Kidney glomerular epithelial cell (primary cell): ENCODE data around the gene PSAPL1.
"Not testable (repeated sequence)": the region's sequence is repeated elsewhere in the genome, so short reads cannot be mapped to it uniquely, and the experiment has no call there.

ENCODE experiments used
- DNase-seq: peaks from one replicate; lab custom pipeline; 2025; lab: John Stamatoyannopoulos, UW

Gene PSAPL1

DNA sequence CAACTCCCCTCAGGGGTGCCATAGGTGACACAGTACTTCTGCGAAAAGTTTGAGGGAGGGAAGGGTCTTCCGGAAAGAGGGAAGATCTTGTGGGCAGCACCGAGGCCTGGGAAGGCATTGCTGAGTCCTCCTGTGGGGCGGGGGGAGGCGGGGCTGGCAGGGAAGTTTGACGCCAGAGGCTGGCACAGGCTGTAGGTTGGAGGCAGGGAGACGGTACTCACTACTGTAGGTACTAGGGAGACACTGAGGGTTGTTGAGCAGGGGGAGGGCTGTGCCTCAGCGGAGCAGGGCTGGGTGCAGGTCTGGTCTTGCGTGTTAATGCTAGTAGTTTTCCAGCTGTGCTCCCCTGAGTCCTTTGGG lies 23.3 kb upstream of the PSAPL1 start:
- no peak for DNase-seq

DNA sequence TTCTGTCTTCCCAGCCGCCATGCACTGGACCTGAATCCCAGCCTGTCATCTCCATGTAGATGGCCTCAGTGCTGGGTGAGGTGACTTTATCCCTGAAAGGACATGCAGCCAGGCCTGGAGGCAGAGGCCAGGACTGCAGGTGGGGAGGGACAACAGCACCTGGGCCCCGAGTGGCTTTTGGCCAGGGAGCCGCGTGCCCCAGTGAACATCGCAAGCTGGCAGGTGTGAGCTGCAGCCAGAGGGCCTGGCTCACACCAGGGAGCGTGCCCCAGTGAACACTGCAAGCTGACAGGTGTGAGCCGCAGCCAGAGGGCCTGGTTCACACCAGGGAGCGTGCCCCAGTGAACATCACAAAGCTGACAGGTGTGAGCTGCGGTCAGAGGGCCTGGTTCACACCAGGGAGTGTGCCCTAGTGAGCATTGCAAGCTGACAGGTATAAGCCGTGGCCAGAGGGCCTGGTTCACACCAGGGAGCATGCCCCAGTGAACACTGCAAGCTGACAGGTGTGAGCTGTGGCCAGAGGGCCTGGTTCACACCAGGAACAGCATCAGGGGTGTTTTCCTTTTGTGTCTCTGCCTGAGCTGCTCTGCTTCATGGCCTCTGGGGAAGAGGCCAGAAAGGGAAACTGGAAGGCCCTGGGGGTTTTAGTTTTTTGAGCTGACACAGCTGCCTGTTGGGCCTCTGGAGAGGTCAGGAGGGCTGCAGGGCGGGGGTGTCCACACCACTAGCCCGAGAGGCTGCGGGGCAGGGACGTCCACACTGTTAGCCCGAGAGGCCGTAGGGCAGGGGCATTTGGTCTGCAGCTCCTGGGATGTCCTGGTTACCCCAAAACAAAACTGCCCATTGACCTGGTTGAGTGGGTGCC lies 22.7 kb upstream of the PSAPL1 start:
- DNase-seq: no peak

DNA sequence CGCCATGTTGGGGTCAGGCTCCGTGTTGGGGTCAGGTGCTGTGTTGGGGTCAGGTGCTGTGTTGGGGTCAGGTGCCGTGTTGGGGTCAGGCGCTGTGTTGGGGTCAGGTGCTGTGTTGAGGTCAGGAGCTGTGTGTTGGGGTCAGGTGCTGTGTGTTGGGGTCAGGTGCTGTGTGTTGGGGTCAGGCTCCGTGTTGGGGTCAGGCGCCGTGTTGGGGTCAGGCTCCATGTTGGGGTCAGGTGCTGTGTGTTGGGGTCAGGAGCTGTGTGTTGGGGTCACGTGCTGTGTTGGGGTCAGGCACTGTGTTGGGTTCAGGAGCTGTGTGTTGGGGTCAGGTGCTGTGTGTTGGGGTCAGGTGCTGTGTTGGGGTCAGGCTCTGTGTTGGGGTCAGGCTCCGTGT lies 18.1 kb upstream of the PSAPL1 start:
- not testable (repeated sequence) for DNase-seq

DNA sequence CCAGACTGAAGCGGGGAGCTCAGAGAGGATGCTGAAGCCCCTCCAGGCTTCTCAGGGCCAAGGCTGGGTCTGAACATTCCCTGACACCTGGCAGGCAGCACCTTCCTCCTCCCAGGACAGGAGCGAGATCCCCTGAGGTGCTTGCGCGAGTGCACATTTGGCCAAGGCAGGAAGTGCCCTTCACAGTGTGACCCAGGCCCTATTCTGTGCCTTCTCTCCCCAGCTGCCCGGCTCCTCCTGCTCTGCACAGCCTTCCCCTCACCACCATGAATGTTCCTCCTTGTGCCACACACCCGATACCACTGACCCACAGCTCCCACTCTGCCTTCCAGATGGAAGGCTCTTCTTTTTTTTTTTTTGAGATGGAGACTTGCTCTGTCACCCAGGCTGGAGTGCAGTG lies 17.1 kb upstream of the PSAPL1 start:
- no peak for DNase-seq

DNA sequence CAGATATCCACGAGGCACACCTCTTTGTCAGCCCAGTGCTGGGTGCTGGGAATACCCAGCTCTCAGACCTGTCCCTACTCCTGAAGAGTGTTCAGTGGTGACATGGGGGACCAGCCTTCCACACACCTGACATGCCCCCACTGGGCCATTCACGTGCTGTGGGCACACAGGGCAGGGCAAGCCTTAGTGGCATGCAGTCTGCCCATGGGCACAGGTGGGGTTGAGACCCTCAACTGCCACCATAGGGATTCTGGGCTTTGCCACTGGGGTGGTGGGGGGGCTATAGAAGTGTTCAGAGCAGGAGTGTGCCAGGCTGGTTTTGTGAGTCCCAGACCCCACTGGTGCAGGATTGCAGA lies 16.7 kb upstream of the PSAPL1 start:
- no peak for DNase-seq

DNA sequence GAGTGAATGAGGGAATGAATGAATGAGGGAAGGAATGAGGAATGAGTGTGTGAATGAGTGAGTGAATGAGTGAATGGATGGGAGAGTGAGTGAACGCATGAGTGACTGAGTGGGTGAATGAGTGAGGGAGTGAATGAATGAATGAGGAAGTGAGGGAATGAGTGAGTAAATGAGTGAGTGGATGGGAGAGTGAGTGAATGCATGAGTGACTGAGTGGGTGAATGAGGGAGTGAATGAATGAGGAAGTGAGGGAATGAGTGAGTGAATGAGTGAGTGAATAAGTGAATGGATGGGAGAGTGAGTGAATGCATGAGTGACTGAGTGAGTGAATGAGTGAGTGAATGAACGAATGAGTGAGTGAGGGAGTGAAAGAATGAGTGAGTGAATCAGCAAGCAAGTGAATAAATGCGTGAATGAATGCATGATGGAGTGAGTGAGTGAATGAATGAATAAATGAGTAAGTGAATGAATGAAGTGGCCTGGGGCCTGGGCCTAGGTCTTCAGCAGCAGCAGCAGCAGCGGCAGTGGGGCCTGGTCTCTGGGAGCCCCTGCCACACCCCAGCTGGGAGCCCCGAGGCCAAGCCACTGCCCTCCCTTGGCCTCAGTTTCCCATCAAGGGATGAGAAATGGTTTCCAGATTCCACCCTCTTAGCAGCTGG lies 16.2 kb upstream of the PSAPL1 start:
- DNase-seq: no peak

DNA sequence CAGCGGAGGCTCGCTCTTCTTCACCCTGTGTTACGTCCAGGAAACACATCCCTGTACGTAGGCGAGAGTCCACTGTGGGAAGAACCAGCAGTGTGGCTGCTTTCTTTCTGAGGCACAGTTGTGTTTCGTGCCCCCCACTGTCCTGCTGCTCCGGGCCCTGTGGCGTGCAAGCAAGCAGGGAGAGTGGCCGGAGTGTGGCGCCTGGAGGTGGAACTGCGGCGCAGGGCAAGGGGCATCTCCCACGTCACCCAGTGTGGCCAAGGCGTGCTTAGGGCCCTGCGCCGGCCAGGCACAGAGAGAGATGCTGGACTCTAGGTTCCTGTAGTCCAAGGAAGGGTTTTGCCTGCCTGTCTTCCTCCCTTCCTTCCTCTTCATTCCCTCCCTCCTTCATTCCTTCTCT lies 13.3 kb upstream of the PSAPL1 start:
- DNase-seq: no peak

DNA sequence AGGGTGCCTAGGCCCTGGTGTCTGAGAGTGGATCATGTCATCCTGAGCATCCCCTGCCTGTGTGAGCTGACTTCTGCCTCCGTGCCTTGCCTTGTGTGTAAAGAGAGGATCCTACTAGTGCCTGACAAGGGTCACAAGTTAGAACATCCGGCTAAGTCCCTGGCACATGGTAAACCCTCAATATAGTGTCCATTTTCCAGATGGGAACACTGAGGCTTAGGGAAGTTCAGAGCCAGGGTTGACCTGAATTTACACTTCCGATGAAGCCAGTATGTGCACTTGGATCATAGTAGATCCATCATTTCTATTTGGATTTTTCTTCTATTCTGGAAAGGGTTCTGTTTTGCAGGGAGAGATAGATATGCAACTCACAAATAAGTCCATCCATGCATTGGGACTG lies 12.5 kb upstream of the PSAPL1 start:
- no peak for DNase-seq

DNA sequence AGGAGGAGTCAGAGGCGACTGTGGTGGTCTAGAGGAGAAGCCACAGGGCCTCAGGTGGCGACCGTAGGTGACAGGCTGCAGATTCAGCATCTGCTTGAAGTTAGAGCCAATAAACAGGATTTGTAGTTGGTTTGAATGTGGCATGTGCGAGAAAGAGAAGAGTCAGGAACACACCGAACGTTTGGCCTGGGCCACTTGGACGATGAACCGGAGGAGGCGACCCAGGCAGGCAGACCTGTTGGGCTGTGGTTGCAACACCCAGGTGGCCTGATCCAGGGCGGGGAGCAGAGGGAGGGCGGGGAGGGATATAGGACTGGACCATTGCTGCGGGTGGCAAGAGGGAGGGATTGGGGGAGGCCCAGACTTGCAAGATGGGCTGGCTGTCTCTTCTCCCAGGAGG lies 10.0 kb upstream of the PSAPL1 start:
- DNase-seq: no peak

DNA sequence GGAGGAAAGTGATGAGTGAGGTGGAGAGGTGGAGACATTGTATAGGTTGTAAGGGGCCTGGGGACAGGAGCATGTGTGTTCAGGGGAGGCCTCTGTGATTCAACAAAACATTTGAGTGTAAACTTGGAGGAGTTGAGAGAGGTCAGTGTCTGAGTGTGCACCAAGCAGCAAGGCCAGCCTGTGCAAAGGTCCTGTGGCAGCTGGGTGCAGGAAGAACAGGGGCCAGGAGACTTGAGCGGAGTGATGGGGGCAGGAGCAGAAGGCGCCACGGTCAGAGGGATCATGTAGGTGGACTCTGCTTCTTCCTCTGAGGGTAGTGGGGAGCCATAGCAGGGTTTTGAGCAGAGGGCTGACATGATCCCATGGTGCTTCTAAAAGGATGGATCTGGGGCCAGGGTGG lies 9.6 kb upstream of the PSAPL1 start:
- no peak for DNase-seq

DNA sequence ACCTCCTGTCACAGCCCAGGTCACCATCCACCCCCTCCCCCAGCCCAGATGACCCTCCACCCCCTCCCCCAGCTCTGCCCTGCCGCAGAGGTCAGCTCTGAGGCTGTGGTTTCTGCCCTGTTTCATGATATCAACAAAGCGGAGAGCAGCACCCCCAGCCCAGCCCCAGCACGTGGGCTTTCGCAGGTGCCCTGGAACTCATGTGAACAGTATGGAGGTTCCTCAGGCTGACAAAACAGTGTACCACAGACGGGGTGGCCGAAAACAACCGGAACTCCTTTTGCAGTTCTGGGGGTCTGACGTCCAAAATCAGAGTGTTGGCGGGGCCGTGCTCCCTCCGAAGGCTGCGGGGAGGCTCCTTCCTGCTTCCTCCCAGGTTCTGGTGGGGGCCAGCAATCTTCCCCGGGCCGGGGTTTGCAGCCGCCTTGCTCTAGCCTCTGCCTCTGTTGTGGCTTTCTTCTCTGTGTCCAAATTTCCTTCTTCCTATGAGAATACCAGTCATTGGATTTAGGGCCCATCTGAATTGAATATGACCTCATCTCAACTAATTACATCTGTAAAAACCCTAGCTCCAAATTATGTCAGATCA lies 7.9 kb upstream of the PSAPL1 start:
- DNase-seq: no peak

DNA sequence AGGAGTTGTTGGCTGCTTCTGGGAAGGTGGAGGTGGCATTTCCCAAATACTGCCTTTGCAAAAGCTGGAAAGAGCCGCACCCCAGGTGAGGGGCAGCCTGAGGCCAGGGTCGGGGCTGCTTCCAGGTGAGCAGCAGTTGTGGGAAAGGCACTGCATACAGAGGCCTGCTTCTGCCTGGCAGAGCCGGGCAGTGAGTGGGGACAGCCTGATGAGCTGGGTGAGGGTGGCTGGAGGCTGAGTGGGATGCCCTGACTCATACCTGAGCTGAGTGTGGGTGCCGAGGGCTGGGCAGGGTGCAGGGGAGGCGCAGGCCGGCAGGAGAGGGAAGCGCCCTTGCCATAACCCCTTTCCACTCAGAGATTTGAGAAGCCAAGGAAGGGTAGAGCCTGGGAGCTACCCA lies 6.5 kb upstream of the PSAPL1 start:
- DNase-seq: no peak

DNA sequence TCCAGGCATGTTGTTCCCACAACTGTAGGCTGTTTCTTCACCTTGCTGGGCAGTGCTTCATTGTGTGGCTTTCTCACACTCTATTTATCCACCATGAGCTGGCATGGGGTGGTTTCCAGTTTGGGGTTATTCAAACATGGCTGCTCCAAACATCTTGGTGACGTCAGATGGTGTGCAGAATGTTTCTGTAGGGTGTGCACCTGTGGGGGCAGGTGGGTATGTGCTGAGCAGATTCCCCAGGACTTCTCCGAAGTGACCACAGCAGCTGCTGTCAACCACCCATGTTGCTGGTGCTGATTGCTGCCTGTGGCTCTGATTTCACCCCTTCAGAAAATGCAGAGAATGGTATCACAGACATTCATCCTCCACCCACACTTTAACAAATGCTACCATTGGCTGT lies 5.0 kb upstream of the PSAPL1 start:
- DNase-seq: no peak

DNA sequence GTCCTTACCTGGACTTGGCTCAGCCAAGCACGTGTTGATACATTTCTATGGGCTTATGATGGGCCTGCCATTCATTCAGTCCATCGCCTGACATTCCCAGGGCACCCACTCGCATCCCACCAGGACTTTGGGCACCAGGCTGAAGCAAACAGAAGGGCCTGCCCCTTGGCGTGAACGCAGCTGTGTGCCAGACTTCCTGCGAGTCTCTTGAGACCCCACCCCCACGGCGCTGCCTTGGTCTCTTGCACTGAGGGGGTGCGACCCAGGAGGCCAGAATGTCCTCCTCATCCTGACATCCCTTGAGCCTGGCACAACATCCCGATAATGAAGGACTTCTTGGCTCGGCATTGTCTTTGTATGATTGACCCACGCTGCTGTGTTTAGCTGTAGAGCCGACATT lies 1.5 kb upstream of the PSAPL1 start:
- DNase-seq: no peak

DNA sequence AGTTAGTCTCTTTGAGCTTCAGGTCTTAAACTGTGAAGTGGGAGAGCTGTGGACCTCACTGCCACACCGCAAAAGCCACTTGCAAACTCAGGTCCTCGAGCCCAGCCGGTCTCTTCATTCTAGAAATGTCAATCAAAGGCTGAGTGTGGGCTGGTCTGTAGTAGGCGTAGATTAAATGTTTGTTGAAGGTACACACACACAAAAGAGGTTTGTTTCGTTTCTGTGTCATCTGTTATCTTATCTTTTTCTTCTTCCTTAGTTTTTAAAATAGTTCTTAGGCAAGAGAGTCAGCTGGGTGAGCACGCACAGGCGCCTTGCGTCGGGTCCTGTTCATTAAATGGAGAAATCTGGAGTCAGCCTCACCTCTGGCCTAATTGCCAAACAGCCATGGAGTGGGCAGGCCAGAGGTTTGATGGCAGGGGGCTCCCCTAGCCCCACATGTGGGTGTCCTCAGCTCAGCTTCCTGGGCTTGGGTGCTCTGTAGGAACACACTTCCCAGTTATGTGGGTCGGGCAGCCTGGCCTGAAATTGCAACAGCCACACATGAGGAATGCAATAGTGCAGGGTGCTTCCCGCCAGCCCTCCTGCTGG lies 836 bp upstream of the PSAPL1 start:
- no peak for DNase-seq

DNA sequence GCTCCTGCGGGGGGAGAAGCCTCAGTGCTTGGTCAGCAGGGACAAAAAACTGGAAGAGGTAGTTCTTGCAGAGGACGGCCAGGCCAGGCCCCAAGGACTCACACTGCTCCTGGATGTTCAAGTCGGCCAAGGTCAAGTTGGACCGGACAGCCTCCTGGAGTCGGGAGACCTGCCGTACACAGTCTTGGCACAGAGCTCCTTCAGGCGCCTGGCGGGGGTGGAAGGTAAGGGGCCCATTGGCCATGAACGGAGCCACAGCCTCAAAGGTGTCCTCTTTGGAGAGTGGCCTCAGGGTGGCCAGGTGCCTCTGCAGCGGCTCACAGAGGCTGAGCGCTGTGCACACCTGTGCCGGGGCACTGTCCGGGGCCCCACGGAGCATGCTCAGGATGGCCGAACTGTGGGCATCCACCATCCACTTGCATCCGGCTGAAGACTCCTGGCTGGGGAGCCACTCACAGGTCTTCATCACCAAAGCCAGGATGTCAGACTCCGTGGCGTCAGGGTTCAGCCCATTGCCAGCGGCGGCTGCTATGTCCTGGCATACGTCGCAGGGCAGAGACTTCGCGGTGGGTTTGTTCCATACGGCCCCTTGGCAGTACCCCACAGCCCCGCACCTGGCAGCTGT lies 477 bp downstream of the PSAPL1 start:
- no peak for DNase-seq

DNA sequence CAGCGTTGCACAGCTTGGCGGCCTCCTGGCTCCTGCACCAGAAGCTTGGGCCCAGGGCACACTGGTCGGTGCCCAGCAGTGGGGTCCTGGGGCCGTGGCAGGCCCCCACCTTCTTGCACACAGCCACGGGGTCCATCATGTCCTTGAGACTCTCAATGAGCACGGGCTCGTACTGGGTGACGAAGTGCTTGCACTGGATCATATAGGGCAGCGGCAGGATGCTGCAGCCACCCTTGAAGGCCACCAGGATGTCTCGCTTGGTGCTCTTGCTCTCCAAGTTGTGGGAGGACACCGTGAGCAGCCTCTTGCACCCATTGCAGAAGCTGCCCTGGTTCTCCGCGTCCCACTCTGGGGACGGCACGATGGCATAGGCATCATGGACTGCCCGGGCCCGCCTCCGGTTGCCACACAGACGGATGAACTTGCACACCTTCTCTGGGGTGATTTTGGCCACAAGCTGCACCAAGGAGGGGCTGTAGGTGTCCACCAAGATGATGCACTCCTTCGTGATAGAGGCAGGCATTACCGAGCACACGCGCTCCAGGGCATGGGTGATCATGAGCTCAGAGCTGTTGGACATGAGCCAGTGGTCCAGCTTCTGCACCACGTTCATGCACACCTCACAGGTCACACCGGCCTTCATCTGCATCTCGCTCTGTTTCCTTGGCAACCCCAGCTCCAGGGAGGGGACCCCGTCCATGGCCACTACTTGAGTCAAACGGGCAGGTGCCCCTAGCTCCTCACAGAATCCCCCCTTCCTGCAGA lies 1.2 kb downstream of the PSAPL1 start:
- DNase-seq: no peak

DNA sequence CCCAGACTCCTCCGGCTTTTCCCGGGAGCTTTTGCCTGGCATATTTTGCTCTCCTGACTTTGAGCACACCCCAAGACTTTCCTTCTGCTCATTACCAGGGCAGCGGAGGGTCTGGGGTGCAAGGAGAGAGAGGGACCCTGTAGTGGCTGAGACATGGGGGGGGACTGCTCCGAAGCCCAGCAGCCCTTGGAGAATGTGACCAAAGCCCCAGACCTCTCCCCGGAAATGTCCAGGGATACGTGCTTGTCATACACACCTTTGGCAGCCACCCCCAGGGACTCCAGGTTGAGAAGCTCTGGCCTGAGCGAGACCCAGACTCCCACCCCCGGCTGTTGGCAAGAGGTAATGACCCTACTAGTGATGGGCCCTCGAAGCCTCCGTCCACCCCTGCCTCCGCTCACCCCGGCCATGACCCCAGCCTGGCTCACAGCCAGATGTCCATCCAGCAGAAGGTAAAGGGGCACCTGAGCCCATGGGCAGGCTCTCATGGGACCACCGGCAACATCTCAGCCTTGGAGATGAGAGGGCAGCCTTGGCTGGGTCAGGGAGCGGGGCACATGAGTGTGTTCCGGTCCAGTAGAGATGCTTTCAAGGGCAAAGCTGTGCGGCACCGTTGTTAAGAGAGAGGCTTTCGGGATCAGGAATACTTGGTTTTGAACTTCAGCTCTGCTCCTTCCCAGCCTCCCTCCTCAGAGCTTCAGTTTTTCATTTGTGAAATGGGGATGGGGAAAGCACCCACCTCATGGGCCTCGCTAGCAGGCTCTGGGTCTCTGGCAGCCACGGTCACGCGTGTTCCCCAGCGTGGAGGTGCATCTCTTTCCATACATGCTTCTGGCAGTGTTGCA lies 2.0 kb downstream of the PSAPL1 start:
- no peak for DNase-seq

DNA sequence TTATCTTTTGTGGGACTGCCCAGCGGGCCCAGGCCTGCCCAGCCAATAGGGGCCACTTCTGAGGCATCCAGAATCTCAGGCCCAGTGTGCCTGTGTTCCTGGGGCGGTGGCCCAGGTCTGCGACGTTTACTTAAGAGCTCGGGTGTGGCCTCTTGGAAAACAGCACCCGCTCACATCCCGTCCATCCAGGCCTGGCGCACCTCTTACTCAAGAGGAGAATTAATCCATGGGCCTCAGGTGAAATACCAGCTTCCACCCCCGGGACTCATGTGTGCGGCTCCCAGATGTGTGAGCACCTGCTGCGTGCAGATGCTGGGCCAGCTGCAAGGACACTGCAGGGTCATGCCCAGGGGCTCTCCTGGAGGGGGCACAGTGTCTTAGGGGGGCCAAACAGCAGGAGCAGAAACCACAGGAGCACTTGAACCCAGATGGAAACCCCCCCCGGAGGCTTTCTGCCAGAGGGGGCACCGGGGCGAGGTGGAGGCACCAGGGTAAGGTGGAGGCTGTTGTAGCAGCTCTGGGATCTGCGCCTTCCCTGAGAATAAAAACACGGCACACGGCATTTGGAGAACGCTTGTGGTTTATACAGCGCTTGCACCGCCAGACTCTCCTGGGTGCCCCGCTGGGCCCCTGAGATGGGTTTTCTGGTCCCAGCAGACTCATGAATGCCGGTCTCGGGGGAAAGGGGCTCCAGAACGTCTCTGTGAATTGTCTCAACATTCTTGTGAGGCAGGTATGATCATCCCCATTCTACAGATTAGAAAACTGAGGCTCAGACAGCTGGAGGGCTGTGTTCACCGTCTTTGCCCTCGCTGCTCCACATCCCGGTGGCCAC lies 2.8 kb downstream of the PSAPL1 start:
- no peak for DNase-seq
